ENCODE data around the gene CDK18.

The CDK18 gene

GRCh38 chr1:205542367-205542766, 37.9 kb downstream of the CDK18 start:
- DNase-seq: no peak

DNA sequence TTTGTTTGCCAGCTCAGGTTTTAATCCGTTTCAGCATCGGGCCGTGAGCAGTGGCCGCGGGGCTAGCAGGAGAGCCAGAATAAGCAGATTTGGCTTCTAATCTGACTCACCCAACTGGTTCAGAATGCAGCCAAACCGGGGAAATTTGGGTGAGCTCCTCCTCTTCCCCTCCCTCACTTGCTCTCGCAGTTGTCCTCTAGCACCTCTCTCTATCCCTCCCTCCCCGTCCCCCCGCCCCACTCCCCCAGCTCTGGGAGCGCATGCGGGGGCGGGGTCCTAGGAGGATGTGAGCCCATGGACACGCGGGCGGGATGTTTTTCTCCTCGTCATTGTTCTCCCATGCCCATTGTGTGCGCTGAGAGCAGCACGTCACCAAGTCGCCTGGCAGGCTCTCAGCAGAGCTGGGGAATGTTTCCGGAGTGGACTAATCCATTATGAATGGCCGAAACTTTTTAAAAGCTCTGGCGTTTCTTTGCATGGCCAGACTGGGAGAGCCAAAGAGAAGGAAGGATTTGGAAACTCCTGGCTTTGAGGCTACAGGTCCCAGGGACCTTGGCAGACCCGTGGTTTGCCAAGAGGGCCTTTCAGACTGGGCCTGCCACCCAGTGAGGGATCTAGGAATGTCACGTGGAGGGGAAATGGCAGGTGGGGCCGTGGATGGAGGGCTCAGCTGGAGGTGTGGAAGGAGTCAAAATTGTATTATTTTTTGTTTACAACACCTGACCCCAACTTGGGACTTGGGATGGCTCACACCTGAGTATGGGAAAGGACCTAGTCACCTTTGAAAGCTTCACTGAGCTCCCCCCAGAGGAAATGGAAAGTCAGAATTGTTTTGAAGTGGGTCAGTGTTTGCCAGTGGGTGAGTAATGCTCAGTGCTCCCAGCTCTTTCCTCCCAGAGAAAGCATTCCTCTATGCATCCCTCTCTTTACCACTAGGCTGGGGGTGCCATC, 39.2 kb downstream of the CDK18 start:
- DNase-seq: peak; percentile 79

DNA sequence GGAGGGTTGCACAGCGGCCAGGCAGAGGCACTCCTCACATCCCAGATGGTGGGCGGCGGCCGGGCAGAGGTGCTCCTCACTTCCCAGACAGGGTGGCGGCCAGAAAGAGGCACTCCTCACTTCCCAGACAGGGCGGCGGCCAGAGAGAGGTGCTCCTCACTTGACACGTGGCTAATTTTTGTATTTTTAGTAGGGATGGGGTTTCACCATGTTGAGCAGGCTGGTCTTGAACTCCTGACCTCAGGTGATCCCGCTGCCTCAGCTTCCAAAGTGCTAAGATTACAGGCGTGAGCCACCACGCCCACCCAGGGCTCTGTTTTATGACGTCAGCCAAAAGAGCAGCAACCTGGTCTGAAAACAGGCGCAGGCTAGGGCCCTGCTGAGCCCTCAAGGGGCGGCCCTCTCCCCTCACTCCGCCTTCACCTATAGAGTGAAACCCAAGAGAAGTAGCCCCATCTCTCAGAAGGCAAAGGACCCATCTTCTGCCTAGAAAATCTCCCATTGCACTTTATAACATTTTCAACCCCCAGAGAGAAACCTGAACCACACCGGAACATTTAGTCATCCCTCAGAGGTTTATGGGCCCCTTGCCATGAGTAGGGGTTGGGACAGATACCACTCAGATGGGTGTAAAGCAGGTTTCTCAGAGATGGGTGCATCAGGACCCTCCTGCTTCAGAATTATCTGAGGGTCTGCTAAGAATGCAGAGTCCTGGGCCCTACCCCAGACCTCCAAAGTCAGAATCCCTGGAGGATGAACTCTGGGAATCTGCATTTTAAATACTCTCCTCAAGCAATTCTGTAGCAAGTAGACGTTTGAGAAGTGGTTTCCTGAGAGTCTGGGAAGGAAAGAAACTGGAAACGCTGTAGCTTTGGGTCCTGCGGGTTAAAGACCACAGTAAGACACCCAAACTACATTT, 40.8 kb downstream of the CDK18 start:
- no peak for DNase-seq

DNA sequence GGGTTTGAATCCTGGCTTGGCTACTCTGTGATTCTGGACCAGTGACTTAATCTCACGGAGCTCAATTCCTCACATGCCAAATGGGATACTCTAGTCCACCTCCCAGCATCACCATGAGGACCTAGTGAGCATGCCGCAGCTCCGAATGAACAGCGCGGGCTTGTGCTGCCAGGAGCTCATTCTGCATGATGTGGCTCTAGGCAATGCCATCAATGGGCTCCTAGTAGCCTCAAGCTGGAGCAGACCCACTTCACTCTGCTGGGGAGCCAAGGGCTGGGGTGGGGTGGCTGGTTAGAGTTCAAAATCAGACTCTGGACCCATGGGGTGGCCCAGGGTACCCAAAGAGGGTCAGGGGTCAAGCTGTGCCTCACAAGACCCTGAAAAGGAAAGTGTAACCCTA, 41.5 kb downstream of the CDK18 start:
- DNase-seq: no peak

DNA sequence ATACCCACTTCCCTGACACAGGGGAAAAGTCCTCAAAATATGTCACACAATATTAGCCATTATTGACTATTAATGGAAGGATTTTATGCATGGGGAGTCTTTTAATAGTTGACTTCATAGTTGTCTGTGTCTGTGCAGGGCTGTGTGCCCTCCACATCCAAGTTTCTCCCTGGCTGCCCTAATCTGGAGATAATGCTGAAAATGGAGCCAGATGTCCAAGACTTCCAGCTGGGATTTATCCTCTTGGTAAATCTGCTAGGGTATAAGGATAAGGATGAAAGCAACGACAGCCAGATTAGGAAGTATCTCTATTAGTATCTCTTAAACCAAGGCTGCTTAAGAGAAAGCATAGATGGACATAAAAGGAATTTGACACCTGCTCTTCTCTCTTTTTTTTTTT, 42.1 kb downstream of the CDK18 start:
- no peak for DNase-seq

- no peak for DNase-seq
Observed at GRCh38 chr1:205547936-205548827, 43.7 kb downstream of the CDK18 start.

DNA sequence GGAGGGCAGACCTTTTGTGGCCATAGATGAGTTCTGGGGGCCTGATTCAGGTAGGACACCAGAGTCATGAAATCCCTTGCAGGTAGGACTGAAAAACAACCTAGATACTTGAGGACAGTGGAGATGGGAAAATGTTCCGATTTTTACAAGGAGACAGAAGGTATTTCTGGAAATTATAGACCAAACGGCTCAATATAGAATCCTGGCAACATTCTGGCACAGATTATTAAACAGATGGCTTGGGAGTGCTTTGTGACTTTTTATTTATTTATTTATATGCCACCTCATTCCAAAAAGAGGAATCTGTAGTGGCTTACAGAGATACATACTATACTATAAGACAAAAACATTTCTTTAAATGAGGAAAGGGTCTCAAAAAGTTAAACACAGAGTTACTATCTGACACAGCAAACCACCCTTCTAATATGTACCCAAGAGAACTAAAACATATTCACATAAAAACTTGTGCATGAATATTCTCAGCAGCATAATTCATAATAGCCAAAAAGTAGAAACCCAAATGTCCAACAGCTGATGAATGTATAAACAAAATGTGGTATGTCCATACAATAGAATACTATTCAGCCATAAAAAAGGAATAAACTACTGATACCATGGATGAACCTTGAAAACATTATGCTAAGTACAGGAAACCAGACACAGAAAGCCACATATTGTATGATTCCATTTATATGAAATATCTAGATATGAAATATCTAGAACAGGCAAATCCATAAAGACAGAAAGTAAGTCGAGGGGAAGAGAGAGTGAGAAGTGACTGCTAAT, 49.8 kb downstream of the CDK18 start:
- DNase-seq: no peak

DNA sequence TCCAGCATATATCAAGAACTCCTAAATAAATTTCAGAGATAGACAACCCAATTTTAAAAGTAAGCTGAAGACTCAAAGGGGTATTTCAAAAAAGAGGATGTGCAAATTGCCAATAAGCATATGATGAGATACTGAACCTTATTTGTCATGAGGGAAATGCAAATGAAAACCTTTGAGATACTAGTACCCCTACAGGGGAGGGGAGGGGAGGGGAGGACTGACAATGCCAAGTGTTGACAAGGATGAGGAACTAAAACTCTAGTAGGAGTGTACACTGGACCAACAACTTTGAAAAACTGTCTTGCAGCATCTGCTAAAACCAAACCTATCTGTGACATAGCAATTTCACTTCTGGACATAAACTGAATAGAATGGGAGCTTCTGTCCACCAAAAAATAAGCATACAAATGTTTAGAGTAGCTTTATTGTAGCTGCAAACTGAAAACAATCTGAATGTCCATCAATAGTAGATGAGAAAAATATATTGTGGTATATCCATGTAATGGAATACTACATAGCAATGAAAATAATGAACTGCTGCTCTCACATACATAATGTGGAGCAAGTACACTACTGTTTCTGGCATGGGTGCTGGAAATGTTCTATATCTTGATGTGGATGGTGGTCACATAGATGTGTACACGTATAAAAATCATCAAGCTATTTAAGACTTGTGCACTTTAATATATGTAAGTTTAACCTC, 57.2 kb downstream of the CDK18 start:
- DNase-seq: no peak

- no peak for DNase-seq
Observed at GRCh38 chr1:205563927-205564441, 59.5 kb downstream of the CDK18 start.

GRCh38 chr1:205565799-205566198, 61.3 kb downstream of the CDK18 start:
- DNase-seq: no peak

DNA sequence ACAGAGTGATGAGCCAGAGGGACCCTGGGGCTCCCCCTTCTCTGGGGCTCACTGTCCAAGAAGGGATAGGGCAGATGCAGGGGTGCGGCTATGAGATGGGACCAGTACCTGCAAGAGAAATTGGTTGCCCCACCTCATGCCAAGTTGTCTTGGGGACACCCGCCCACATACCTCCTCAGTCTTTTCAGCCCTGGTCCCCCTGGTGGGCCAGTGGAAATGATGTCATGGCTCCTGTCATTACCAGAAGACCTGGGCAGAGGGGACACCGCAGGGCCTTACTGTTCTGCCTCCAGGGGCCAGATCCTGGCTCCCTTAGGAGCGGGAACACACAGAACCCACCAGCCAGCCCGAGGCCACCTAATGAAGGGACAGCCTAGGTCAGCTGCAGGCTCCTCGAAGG, 63.2 kb downstream of the CDK18 start:
- DNase-seq: no peak

GRCh38 chr1:205568135-205568468, 63.6 kb downstream of the CDK18 start:
- no peak for DNase-seq

DNA sequence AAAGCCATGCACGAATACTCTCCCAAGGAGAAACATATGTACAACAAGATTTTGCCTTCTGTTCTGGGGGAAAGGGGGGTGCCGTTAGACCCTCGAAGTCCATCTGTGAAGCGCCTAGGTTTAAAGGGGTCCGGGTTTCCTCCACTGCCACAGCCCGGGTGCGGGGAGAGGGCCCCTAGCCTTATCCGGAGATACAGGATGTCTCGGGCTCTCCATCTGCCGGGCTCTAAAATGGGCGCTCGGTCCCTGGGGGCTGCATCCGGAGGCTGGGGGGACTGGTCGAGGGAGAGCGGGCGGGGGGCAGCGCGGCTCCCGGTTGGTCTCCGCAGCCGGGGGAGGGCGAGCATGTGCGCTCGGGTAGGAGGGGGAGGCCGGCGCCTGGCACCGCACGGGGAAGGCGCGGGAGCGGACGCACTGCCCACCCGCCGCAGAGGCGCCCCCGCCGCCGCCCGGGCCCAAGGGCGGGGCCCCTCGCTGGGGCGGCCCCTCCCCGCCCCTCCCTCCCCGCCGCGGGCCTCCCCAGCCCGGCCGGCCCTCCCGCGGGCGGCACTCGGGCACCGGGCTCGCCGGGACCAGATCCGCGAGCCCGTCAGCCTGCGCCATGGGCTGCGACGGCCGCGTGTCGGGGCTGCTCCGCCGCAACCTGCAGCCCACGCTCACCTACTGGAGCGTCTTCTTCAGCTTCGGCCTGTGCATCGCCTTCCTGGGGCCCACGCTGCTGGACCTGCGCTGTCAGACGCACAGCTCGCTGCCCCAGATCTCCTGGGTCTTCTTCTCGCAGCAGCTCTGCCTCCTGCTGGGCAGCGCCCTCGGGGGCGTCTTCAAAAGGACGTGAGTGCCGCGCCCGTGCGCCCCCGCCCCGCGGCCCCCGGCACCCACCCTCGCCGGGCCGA, 64.2 kb downstream of the CDK18 start:
- DNase-seq: no peak

DNA sequence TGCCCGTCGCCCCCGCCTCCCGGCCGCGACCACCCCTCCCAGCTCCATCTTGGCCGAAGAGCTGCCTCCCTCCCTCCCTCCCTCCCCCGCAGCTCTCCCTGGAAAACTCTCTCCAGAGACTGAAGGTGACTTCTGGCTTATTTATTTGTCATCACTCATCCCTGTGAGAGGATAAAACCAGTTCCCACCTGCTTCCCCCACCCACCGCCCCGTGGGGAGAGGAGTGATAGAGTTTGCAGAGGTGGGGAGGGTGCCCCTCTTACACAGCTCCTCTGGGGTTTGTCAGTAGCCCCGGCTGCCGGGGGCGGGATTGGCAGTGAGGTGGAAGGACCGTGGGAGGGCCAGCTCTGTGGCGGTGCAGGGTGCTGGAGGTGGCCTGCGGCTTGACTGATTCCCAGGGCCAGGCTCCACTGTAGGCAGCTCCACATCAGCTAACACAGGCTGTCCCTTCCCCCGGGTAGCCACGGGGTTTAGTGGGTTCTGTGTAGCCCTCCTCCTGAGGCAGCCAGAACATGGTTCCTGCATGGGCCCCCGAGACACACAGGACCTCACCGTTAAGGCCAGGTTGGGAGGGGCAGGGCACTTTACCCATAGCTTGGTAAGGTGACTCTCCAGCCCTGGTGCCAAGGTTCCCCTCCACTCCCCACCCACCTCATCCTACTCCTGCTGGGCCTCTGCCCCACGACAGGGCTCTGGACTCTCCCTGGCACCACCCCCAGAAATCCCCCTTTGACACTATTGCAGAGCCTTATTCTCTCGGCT, 65.1 kb downstream of the CDK18 start:
- no peak for DNase-seq

DNA sequence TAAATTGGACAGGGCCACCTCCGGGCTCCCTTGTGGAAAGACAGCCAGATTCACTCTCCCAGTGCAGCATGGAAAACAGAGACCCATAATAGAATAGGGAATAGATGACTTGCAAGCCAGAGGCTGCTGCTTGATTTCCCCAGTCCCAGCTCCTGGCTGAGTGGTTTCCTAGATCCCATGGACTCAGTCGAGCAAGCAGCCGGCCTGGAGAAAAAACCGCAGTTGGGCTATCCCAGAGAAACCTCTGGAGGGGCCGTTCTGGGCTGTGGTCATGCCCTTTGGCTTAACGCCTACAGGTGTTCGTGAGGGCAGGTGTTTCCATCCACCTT, 65.7 kb downstream of the CDK18 start:
- no peak for DNase-seq

- no peak for DNase-seq
Observed at GRCh38 chr1:205570796-205571537, 66.5 kb downstream of the CDK18 start.

- DNase-seq: no peak
Observed at GRCh38 chr1:205571747-205572146, 67.3 kb downstream of the CDK18 start.

- no peak for DNase-seq
Observed at GRCh38 chr1:205572421-205572820, 68.0 kb downstream of the CDK18 start.

Measured in GOT3 (cell line).